ENCODE results near the gene PRELID3B. TPM values are rescaled to one million over a fixed set of nuclear protein-coding genes. Genes with fewer than 3 reads are reported as not detected.

Gene PRELID3B
- total and polyA plus RNA-seq, 2 of the 13 experiments (the other 11 are each of a cell fraction or from before 2014, with no cell fraction given) = 23.3 to 42.6 TPM

GRCh38 chr20:59032713-59033059 is 9.9 kb downstream of the PRELID3B start (continued):
- TF ChIP-seq ZNF318 (CRISPR knock-in tag; IDR thresholded peaks at IDR 0.05) (no peak), E2F5 (CRISPR knock-in tag; conservative IDR thresholded peaks at IDR 0.05) (no peak), JUNB (CRISPR knock-in tag; IDR thresholded peaks at IDR 0.05; ENCODE audit: borderline replicate concordance) (no peak), SNAPC5 (CRISPR knock-in tag; IDR thresholded peaks at IDR 0.05; ENCODE audit: borderline replicate concordance) (0 out of 2 replicates have a peak, but pooled peaks have one; percentile 2), PTBP1 (IDR thresholded peaks at IDR 0.05; ENCODE audit: low read depth, low read length, poor library complexity, severe bottlenecking) (no peak), RBAK (CRISPR knock-in tag; IDR thresholded peaks at IDR 0.05) (0 out of 2 replicates have a peak, but pooled peaks have one; percentile 25), SAFB2 (CRISPR knock-in tag; IDR thresholded peaks at IDR 0.05; ENCODE audit: borderline replicate concordance, low read depth) (no peak), HOXA5 (CRISPR knock-in tag; IDR thresholded peaks at IDR 0.05) (no peak), SOX5 (CRISPR knock-in tag; IDR thresholded peaks at IDR 0.05; ENCODE audit: borderline replicate concordance) (no peak), ZNF18 (CRISPR knock-in tag; IDR thresholded peaks at IDR 0.05; ENCODE audit: insufficient replicate concordance) (no peak), ZBTB46 (CRISPR knock-in tag; IDR thresholded peaks at IDR 0.05; ENCODE audit: borderline replicate concordance) (no peak), ZNF484 (CRISPR knock-in tag; IDR thresholded peaks at IDR 0.05; ENCODE audit: borderline replicate concordance, low read depth) (0 out of 2 replicates have a peak, but pooled peaks have one; percentile 26), MBD4 (IDR thresholded peaks at IDR 0.05; ENCODE audit: borderline replicate concordance, low read length) (no peak), ZNF597 (CRISPR knock-in tag; IDR thresholded peaks at IDR 0.05) (no peak), ZFP62 (CRISPR knock-in tag; IDR thresholded peaks at IDR 0.05) (no peak), PHF20 (CRISPR knock-in tag; IDR thresholded peaks at IDR 0.05) (no peak)

Data from HepG2 (cell line).